Measurements from ENCODE around the gene ACOX3.

GRCh38 chr4:8342651-8343261, 97.8 kb downstream of the ACOX3 start:
- TF ChIP-seq CTCF (IDR thresholded peaks at IDR 0.05): no peak
- no peak for TF ChIP-seq POLR2A (IDR thresholded peaks at IDR 0.05)
